ENCODE results near the gene AHNAK.

DNA sequence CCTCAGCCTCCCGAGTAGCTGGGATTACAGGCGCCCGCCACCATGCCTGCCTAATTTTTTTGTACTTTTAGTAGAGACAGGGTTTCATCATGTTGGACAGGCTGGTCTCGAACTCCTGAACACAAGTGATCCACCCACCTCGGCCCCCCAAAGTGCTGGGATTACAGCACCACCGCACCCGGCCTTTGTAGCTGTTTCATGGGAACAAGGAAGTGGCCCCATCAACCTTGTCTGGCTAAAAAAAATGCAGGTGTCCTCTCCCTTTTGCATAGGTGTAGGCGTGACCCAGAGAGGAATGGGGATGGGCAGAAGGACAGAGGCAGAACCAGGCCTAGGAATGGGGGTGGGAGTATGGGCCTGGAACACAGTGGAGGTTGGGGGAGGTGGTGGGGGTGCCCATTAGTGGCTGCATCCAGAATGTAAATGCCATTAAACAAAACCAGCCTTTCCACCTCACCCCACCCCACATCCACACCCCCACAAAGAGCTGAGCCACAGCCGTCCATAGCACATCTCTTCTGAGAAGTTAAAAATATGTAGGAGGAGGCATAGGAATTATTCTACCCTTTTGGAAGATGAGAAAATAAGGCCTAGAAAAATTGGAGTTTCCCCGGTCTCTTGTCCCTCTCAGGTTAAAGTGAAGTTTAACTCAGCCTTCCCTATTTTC, 150.6 kb downstream of the AHNAK start:
- TF ChIP-seq CTCF (IDR thresholded peaks at IDR 0.05) (no peak), POLR2AphosphoS5 (IDR thresholded peaks at IDR 0.05) (no peak)

Data from stomach (tissue), 4 donors.